ENCODE measurements around the gene TNFSF8. TPM values are rescaled to one million over a fixed set of nuclear protein-coding genes. Genes with fewer than 3 reads are reported as not detected.

TNFSF8 gene
- total and polyA plus RNA-seq, 2 donors (not counting 3 experiments of a cell fraction or from before 2014, with no cell fraction given) = not detected

- intact Hi-C loops (cut with micrococcal nuclease) = no loop called here
- Histone ChIP-seq H3K4me1 (ENCODE audit: control insufficient read depth, extremely low read depth, insufficient read depth, low read length) (no peaks in the 10 kb centered on the region), H3K9me3 (replicated peaks; ENCODE audit: control insufficient read depth, insufficient read depth, low read length) (no peaks in the 10 kb centered on the region), H3K27ac (ENCODE audit: insufficient read depth, low read depth, low read length) (no peak overlapping the region), H3K79me2 (ENCODE audit: control insufficient read depth, insufficient read depth, low read length) (no peaks in the 10 kb centered on the region), H3K27me3 (ENCODE audit: control insufficient read depth in 2 of 2, insufficient read depth in 2 of 2, low read length in 2 of 2) (peaks cover 7 to 12% of the 10 kb centered on the region in 2 experiments), H3K9ac (replicated peaks; ENCODE audit: extremely low read depth, insufficient read depth, low read length) (no peak overlapping the region), H3K4me3 (replicated peaks in 1 of 3; ENCODE audit: insufficient read depth in 1 of 3, low read depth in 1 of 3, low read length in 3 of 3) (no peak overlapping the region), H2AFZ (ENCODE audit: low read depth, low read length) (no peak overlapping the region), H4K20me1 (replicated peaks; ENCODE audit: control insufficient read depth, extremely low read depth, insufficient read depth, low read length) (no peaks in the 10 kb centered on the region), H3K4me2 (ENCODE audit: insufficient read depth, low read length) (no peak overlapping the region), H3K36me3 (ENCODE audit: control insufficient read depth in 2 of 2, extremely low read depth in 1 of 2, insufficient read depth in 2 of 2, low read length in 2 of 2) (no peaks in the 10 kb centered on the region), H3K9me1 (replicated peaks; ENCODE audit: control insufficient read depth, extremely low read depth, insufficient read depth, low read length) (no peaks in the 10 kb centered on the region)
- no TSS peak for BruUV-seq (replicated peaks)
- ChIA-PET CTCF (interaction anchor here (0.9 to 1.7 kb wide), 2 partner anchors 13 to 21 kb away, joined by 3 to 5 read pairs; no protein-coding TSS in a partner anchor), POLR2A (interaction anchor here (0.6 kb wide), 1 partner anchor 235 kb away, joined by 3 read pairs; no protein-coding TSS in a partner anchor)
- DNase-seq (ENCODE audit: low read depth, low spot score) (no peak), FAIRE-seq (no peak)
- dilution Hi-C loops (cut with MboI; ENCODE audit: extremely low pct_ligation_motif_present, low sequenced_read_pairs) = no loop called here
- TF ChIP-seq, protein P1, sequence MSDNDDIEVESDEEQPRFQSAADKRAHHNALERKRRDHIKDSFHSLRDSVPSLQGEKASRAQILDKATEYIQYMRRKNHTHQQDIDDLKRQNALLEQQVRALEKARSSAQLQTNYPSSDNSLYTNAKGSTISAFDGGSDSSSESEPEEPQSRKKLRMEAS (IDR thresholded peaks at IDR 0.05; ENCODE audit: insufficient read depth, insufficient read length) = no peak
- TF ChIP-seq CTCF (IDR thresholded peaks at IDR 0.05; ENCODE audit: extremely low read depth in 1 of 2, insufficient read depth in 1 of 2, low read depth in 1 of 2, low read length in 2 of 2) (no peak), JUN (IDR thresholded peaks at IDR 0.05; ENCODE audit: borderline replicate concordance, insufficient read depth, insufficient read length, low read depth) (no peak), GATA2 (IDR thresholded peaks at IDR 0.05; ENCODE audit: insufficient read depth, insufficient read length, low read depth, low read length) (no peak), FOS (IDR thresholded peaks at IDR 0.05; ENCODE audit: borderline replicate concordance, insufficient read depth, low read length) (no peak), MYC (IDR thresholded peaks at IDR 0.05; ENCODE audit: low read depth, low read length) (no peak), POLR2AphosphoS5 (IDR thresholded peaks at IDR 0.05; ENCODE audit: insufficient read depth, low read depth, low read length) (no peak), POLR2A (IDR thresholded peaks at IDR 0.05; ENCODE audit: low read depth, low read length) (no peak), EZH2 (IDR thresholded peaks at IDR 0.05; ENCODE audit: borderline replicate concordance, low read depth, low read length, severe bottlenecking) (no peak)
Measured at GRCh38 chr9:114928136-114928535, 2.3 kb downstream of the TNFSF8 start.
